Stimulated activated CD8-positive, alpha-beta memory T cell treated with anti-CD3 and anti-CD28 coated beads, Interleukin-15, amount 100 ng/mL, for 4 hours (primary cell): ENCODE results near the gene JMJD1C.

Experiments used
- DNase-seq, 2 donors: peaks; one replicate each; pipeline ENCODE4 v3.0.0-alpha.2; 2020; ENCODE audit warnings: low read depth in 2 of 2

The JMJD1C gene

GRCh38 chr10:63438506-63439498, 27.0 kb downstream of the JMJD1C start:
- no peak for DNase-seq

- DNase-seq: no peak
These were observed 28.4 kb downstream of the JMJD1C start for GRCh38 chr10:63437116-63437949.

DNA sequence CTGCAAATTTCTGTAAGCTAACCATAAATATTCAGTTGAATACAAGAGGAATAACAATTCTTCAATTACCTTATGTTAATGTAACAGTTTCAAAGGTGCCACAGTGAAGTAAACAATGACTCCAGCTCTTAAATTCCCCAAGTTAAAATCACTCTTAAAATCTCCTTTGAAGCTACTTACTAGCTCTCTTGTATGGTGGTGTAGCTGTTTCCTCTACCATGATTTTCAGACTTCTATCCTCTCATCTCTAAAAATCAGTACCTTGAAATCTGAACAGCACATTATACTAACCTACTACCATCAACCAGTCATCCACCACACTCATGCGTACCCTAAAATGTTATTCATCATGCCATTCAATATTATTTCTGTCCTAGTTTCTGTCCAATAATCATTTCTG, 29.6 kb downstream of the JMJD1C start:
- DNase-seq: no peak

DNA sequence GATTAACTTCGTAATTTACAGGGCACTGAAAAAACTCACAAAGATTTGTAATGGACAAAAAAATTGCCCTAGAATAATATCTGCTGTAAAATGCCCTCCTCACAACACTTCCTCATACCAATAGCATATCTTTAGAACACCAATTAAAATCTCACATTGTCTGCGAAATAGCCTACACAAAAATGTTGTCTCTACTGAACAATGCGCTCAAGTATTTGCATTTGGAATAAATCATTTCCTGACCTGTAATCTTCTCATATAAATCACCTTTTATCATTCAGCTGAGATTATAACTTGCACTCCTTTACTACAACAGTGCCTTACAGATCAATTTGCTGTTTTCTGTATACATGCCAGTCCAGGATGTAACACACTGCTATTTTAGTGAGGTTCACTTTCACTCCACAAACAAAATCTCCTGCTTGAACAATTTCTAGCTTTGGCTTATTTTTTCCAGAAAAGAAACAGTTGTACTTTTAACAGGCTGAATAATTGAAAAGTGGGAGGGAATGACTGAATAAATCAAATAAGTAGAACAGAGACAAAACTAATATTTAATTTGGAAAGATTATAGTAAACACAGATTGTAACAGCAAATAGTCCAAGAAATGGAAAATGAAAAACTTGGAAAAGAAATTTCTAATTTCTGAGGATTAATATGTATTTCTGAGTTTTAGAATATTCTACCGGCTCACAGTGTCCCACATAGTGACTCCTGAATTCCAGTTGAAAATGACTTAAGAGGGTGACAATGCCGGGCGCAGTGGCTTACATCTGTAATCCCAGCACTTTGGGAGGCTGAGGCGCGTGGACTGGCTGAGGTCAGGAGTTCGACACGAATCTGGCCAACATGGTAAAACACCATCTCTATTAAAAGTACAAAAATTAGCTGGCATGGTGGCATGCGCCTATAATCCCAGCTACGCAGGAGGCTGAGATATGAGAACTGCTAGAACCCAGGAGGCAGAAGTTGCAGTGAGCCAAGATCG, 30.6 kb downstream of the JMJD1C start:
- DNase-seq: no peak

- DNase-seq: no peak
These were observed 33.6 kb downstream of the JMJD1C start for GRCh38 chr10:63431962-63432797.

DNA sequence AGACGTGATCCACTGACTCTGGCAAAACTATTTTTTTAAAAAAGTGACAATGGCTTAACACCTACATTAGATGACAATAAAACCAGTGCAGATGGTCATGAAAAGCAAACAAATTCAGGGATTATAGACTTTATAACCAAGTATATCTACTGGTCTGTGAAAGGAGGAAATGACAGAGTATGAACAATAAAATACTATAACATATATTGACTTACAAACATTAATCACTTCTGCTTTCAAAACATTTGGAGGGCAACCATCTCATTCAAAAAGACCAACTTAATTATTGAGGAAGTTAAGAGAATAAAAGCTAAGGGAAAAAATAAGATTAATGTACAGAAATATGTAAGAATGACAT, 34.8 kb downstream of the JMJD1C start:
- no peak for DNase-seq

DNA sequence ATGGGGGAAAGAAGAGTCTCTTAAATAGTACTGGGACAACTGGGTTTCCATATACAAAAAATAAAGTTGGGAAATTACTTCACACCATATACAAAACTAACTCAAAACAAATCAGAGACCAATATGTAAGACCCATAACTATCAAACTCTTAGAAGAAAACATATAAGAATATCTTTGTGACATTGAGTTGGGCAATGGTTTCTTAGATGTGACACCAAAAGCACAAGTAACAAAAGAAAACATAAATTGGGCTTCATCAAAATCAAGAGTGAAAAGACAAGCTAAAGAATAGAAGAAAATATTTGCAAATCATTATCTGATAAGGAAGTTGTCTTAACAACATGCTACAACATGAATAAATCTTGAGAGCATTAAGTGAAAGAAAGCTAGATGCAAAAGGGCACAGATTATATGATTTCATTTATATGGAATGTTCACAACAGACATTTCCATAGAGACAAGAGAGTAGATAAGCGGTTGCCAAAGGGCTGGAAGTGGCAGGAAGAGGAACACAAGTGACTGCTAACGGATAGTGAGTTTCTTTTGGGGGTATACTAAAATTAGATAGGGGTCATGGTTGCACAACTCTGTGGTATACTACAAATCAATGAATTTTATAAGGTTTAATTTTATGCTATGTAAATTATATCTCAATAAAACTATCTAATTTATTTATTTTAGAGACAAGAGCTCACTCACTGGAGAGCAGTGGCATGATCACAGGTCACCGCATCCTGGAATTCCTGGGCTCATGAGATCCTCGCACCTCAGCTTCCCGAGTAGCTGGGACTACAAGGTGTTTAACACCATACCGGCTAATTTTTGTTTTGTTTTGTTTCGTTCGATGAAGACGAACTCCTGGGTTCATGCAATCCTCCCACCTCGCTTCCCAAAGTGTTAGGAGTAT, 35.4 kb downstream of the JMJD1C start:
- no peak for DNase-seq

DNA sequence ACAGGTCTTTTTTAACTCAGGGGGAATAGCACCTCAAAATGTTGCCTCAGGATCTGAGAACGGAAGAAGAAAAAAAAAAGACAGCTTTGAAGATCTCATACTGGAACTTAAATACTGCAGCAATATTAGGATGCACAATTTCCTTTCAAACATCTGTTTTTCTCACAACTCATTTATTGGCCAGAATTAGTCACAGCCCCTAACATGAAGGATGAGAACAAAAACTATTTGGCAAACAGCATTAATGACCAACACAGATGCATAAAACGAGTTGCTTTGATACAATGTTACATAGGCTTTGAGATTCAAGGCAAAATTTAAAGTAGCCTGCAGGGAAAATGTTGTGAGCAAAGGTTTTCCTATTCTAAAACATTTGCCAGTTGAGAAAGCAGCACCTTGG, 36.5 kb downstream of the JMJD1C start:
- no peak for DNase-seq

DNA sequence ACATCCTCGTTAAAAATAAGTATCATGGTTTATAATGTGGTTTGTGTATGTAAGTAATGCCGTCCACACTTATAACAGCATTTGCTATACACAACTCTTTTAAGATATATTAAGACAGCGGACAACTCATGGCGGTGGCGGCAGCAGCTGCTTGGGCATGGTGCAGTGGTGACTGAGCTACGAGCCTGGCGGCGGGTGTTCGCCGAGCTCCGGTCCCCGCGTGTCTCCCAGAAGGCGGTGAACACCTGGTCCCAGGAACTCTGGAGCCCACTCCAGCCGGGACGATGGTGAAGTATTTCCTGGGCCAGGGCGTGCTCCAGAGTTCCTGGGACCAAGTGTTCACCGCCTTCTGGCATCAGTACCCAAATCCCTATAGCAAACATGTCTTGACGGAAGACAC, 38.8 kb downstream of the JMJD1C start:
- no peak for DNase-seq

- DNase-seq: no peak
These were observed 40.3 kb downstream of the JMJD1C start for GRCh38 chr10:63425512-63425911.

- no peak for DNase-seq
These were observed 41.2 kb downstream of the JMJD1C start for GRCh38 chr10:63424576-63424975.

- DNase-seq: no peak
These were observed 42.3 kb downstream of the JMJD1C start for GRCh38 chr10:63423494-63423893.

GRCh38 chr10:63421591-63421990, 44.2 kb downstream of the JMJD1C start:
- DNase-seq: no peak

DNA sequence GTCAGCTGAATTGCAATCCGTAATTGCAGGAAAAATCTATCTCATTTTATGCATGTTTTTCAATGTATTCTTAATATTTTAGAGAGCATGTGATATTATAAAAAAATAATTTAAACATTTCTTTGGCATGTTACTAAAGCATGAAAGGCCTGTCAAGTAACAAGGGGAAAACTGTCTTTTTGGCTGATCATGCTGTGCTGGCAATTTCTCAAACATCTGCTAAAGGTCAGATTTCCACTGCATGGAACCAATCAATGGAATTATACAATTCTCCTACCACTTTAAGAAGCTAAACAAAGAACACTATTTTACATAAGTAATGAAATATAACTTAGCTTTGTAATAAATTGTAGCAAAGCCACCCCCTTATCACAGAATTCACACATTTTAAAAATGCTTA, 49.4 kb downstream of the JMJD1C start:
- DNase-seq: no peak

DNA sequence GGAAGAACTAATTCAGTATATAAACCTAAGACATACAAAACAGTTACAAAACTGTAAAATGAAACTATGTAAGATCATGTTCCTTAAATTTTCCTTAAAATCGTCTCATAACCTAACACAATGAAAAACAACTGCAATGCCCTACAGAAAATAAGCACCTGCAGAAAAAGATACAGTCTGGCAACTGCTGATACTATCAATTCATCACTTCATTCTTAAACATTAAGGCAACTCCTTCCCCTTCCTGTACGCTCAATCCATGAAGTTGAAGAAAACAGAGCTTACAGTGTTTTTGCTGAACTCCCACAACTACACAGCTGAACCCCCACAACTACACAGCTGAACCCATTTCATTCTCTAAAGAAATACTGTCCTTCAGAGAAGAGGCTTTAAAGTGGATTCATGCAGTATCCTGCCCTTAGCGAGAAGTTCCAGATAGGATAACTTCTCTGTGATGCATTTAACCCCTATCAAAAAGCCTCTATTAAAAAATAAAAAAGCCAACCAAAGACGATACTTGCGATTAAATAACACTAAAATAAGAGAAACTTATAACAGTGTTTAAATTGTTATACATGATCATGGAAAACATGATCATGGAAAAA, 50.0 kb downstream of the JMJD1C start:
- DNase-seq: no peak

DNA sequence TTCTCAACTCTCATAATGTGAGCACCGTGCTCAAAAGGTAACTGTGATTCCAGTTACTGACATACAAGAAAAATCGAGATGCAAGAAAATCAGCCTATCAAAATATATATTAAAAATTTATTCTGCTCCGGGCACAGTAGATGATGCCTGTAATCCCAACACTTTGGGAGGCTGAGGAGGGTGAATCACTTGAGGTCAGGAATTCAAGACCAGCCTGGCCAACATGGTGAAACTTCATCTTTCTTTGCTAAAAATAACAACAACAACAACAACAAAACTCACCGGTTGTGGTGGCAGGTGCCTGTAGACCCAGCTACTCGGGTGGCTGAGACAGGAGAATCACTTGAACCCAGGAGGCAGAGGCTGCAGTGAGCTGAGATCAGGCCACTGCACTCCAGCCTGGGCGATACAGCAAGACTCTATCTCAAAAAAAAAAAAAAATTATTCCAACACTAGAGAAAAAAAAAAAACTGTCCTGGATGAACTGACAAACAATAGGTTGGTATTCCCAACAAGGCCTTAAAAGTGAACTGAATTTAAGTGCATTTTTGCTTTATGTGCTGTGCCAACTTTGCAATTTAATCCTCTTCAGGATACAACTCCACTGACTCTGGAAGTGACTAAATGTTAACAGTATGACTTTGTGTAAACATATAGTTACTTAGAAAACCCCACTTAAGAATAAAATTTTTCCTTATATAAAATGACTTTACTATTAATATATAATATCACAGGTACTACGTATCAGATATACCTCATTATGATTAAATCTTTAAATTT, 51.1 kb downstream of the JMJD1C start:
- no peak for DNase-seq

GRCh38 chr10:63413429-63413828, 52.3 kb downstream of the JMJD1C start:
- no peak for DNase-seq

DNA sequence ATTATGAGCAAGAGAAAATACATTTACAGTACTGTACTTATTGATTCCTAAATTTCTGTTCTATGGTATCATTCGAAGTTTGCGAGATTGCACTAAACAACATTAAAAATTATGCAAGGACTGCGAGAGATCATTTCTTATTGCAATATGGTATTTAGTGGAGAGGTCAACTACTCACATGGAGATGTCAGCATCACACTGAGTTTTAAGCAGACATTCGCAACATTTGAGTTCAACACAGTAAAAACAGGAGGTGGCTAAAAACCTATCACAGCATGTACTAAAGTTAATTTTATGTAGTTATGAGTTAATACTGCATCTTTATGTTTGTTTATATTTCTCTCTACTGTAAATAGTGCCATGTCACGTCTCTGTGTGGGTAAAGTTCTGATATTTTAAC, 53.5 kb downstream of the JMJD1C start:
- no peak for DNase-seq
